Breast epithelium (tissue), 4 donors: ENCODE measurements around the gene SLC4A8. TPM values are rescaled to one million over a fixed set of nuclear protein-coding genes. Genes with fewer than 3 reads are reported as not detected.

Experiments
- DNase-seq, 2 donors: peaks; one replicate each; pipeline ENCODE4 v3.0.0-alpha.2; 2019; ENCODE audit warnings: low spot score in 2 of 2
- H3K27ac ChIP-seq, 2 donors: fragments of 200-600 bp; sonication (generic) in 1 of 2; one replicate each; pipeline ENCODE4 v1.5.1; 2016 to 2019; ENCODE audit warnings: mild to moderate bottlenecking in 1 of 2
- H3K27me3 ChIP-seq, 2 donors: fragments of 200-600 bp; sonication (generic) in 1 of 2; one replicate each; pipeline versions ENCODE4 v1.5.1 to v1.6.0; 2017 to 2019; ENCODE audit warnings: control low read depth in 1 of 2, mild to moderate bottlenecking in 1 of 2
- H3K36me3 ChIP-seq: fragments of 200-600 bp; one replicate; pipeline ENCODE4 v1.5.1; 2019
- H3K4me1 ChIP-seq, 2 donors: fragments of 200-600 bp; sonication (generic); one replicate each; pipeline ENCODE4 v1.5.1; 2016 to 2019; ENCODE audit warnings: control low read depth in 1 of 2
- H3K4me3 ChIP-seq, 3 donors: fragments of 200-600 bp; sonication (generic); 1 replicate in 2 of 3; 2 replicates in 1 of 3; pipeline ENCODE4 v1.5.1; 2016 to 2019; ENCODE audit warnings: mild to moderate bottlenecking in 3 of 3, moderate library complexity in 2 of 3
- H3K9me3 ChIP-seq, 2 donors: fragments of 200-600 bp; sonication (generic) in 1 of 2; one replicate each; pipeline ENCODE4 v1.5.1; 2016 to 2019; ENCODE audit warnings: control low read depth in 1 of 2
- CTCF ChIP-seq, 3 donors: fragments of 450-650 bp; IDR thresholded peaks; one replicate each; pipeline ENCODE4 v1.5.1; 2016 to 2017; ENCODE audit warnings: antibody characterized with exemption in 3 of 3, mild to moderate bottlenecking in 3 of 3, moderate library complexity in 3 of 3
- POLR2A ChIP-seq: fragments of 450-650 bp; IDR thresholded peaks from one replicate; pipeline ENCODE4 v1.6.1; 2016; ENCODE audit warnings: antibody characterized with exemption, mild to moderate bottlenecking, moderate library complexity
- POLR2AphosphoS5 ChIP-seq, 3 donors: sonication (generic); formaldehyde crosslinking; IDR thresholded peaks; one replicate each; pipeline ENCODE4 v1.6.1; 2017; ENCODE audit warnings: antibody characterized with exemption in 3 of 3
- intact Hi-C: fragments of 100-400 bp; cut with DNase I; formaldehyde crosslinking; loops from one replicate; pipeline ENCODE4 v1.15.1; 2023; ENCODE audit warnings: low total_unique reads
- total RNA-seq, 3 donors: library from RNA; depleted of rRNA; stranded (reverse); fragments of >200 nt; gene quantifications; one replicate each; pipeline ENCODE4 v1.1.0, GENCODE V29; 2016

SLC4A8 gene
- total RNA-seq, 3 donors from 2014 or later = 0.64 to 8.3 (median 6.2) TPM

- Histone ChIP-seq H3K9me3 (no peaks in the 10 kb centered on the region), H3K4me3 (no peak overlapping the region), H3K4me1 (no peaks in the 10 kb centered on the region), H3K27me3 (no peaks in the 10 kb centered on the region), H3K27ac (no peak overlapping the region), H3K36me3 (no peaks in the 10 kb centered on the region)
- TF ChIP-seq CTCF (IDR thresholded peaks at IDR 0.05) = no peak
- TF ChIP-seq POLR2A = no peak
- no peak for TF ChIP-seq POLR2AphosphoS5 (IDR thresholded peaks at IDR 0.05)
- no peak for DNase-seq
- intact Hi-C loops = no loop called here
Observed at GRCh38 chr12:51379571-51379970, 45.1 kb upstream of the SLC4A8 start.

- H3K4me3 ChIP-seq = no peak overlapping the region
- no peaks in the 10 kb centered on the region for H3K4me1 ChIP-seq
- no peak overlapping the region for H3K27ac ChIP-seq
- intact Hi-C loops = no loop called here
- no peaks in the 10 kb centered on the region for H3K27me3 ChIP-seq
- no peaks in the 10 kb centered on the region for H3K36me3 ChIP-seq
- no peak for DNase-seq
- H3K9me3 ChIP-seq = no peaks in the 10 kb centered on the region
- TF ChIP-seq POLR2AphosphoS5 (IDR thresholded peaks at IDR 0.05) (no peak), CTCF (IDR thresholded peaks at IDR 0.05) (no peak), POLR2A (no peak)
Observed at GRCh38 chr12:51381226-51382079, 43.2 kb upstream of the SLC4A8 start.

DNA sequence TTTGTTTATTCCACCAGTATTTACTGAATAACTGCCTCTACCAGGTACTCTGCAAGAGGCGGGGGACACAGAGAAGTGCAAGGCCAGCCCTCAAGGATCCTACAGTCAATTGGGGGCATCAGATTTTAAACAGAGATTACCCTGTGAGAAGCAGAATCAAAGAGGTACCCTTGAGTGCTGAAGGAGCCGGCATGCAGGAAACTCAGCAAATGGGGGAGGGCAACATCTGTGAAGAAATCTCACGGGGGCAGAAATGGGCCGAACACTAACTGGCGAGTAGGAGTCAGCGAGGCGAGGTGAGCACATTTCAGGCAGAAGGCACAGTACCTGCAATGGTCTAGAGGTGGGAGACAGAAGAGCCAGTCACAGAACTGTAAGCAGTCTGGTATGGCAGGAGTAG, 42.5 kb upstream of the SLC4A8 start:
- DNase-seq = no peak
- no peaks in the 10 kb centered on the region for H3K9me3 ChIP-seq
- TF ChIP-seq POLR2A (no peak), POLR2AphosphoS5 (IDR thresholded peaks at IDR 0.05) (no peak), CTCF (IDR thresholded peaks at IDR 0.05) (no peak)
- H3K27ac ChIP-seq = peak overlapping the region in 1 of 2 donors; percentile 69
- H3K27me3 ChIP-seq = no peaks in the 10 kb centered on the region
- no peaks in the 10 kb centered on the region for H3K36me3 ChIP-seq
- intact Hi-C loops = no loop called here
- no peak overlapping the region for H3K4me3 ChIP-seq
- H3K4me1 ChIP-seq = no peaks in the 10 kb centered on the region

DNA sequence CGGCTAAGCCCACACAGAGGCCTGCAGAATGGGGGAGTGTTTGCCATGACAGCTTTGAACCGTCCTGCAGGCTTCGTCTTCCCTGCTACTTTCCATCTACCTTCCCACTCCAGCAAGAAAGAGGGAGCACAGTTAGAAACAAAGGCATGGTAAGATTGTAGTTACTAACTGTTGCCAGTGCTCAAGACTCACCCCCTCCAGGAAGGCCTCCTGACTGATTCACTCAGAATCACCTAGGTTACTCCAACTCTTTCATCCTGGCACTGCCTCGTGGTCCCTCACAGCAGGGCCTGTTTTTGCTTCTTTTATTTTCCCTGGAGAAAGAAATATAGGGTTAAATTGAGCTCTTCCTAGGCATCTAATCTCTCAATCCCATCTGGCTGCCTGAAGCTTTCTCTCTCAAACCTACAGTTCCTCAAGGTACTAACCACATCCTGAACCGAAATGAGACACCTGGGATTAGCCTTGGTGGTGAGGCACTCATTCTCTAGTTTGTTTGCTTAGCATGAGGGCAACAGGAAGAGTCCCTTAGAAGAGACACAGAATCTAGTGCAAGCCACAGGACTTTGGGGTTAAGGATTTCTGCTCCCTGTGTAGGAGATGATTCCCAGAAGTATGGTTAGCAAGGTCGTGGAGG, 41.2 kb upstream of the SLC4A8 start:
- Histone ChIP-seq H3K9me3 (no peaks in the 10 kb centered on the region), H3K4me3 (no peak overlapping the region), H3K4me1 (no peaks in the 10 kb centered on the region), H3K36me3 (no peaks in the 10 kb centered on the region), H3K27me3 (no peaks in the 10 kb centered on the region), H3K27ac (peak overlapping the region in 1 of 2 donors; percentile 80)
- intact Hi-C loops = no loop called here
- no peak for DNase-seq
- TF ChIP-seq CTCF (IDR thresholded peaks at IDR 0.05) = no peak
- TF ChIP-seq POLR2A = no peak
- no peak for TF ChIP-seq POLR2AphosphoS5 (IDR thresholded peaks at IDR 0.05)

DNA sequence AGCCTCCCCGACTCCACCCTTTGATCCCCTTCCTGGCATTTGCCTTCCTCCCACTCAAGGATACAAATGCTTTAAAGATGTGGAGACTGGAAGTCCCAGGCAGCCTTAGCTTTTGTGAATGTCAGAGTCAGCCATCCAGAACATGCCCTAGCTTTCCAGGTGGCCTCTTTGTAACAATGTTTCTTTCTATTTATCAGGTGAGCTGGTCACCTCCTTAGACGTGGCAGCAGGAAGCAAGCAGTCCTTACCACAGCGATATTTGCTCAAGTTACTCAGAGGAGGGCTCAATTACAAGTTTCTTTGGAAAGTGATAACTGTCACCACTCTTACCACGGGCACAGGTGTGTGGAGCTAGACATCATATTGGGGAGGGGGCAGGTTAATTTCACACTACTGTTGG, 38.3 kb upstream of the SLC4A8 start:
- intact Hi-C loops = no loop called here

More for the DNA sequence above, 38.3 kb upstream of the SLC4A8 start:
- Histone ChIP-seq H3K4me1 (peaks cover 0 to 4% of the 10 kb centered on the region in 2 donors), H3K27ac (peak overlapping the region; percentile 48 to 85), H3K27me3 (no peaks in the 10 kb centered on the region), H3K4me3 (no peak overlapping the region), H3K36me3 (no peaks in the 10 kb centered on the region), H3K9me3 (no peaks in the 10 kb centered on the region)
- no peak for DNase-seq
- TF ChIP-seq POLR2AphosphoS5 (IDR thresholded peaks at IDR 0.05) (no peak), POLR2A (no peak)
